GM19351 (cell line): ENCODE measurements around the gene ALCAM.

ENCODE experiments used
- ATAC-seq: cut with Tn5 transposase; IDR thresholded peaks from one replicate; pipeline ENCODE4 v1.9.1; 2021; ENCODE audit warnings: mild to moderate bottlenecking, moderate library complexity; ENCODE audit not compliant: unreplicated experiment

Gene ALCAM

GRCh38 chr3:105518806-105519418 lies 152.2 kb downstream of the ALCAM start:
- ATAC-seq: peak; percentile 94

DNA sequence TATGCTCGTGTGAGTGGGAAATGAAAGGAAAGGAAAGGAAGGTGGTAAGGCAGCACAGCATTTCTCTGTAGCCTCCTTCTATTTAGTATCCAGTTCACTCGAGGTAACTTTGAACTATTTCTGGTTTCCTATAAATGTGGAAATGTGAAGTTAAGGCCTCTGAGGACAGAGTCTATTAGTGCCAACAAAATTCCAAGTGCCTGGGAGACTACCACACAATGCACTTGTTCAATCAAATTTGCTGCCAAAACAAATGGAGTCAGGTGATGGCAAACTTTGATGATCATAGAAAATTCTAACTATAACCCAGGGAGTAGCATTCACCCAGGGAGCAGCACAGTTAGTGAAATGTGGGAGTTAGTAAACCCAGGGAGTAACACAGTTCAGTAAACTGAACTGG lies 155.1 kb downstream of the ALCAM start:
- no peak for ATAC-seq

DNA sequence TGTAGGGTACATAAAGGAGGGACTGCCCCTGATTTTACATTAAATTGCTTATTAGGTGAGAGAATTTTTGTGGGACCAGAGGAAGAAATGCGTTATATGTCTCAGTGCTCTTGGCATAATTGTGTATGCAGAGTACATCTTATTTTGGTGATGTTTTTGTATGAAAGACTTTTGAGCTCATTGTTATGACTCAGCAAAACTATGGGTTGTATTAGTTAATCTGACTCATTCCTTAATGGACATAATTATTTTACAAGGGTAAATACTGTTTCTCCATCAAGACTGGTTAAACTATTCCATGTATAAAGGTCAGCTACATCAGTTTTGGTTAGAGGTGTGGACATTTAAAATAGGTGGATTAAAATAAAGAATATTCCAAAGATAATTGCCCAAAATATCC lies 156.8 kb downstream of the ALCAM start:
- no peak for ATAC-seq

- no peak for ATAC-seq
These were observed 158.8 kb downstream of the ALCAM start for GRCh38 chr3:105525531-105525930.

- no peak for ATAC-seq
These were observed 159.8 kb downstream of the ALCAM start for GRCh38 chr3:105526360-105527111.

DNA sequence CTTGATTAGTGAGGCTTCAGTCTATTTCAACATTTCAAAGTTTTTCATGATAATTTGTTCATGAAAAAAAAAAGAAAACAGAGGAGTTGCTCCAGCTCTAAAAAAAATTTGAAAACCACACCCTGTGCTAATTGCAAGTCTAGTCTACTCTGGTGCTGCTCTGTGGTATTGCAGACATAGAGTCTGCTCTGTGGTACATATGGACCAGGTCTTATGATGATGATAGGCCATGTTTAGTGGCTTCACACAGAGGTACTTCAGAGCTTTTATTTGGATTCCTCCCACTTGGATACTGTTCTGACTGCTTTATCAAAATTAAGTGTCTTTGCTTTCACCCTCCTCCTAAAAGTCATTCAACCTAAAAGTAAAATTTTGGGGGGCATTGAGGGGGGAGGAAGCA lies 160.8 kb downstream of the ALCAM start:
- no peak for ATAC-seq

DNA sequence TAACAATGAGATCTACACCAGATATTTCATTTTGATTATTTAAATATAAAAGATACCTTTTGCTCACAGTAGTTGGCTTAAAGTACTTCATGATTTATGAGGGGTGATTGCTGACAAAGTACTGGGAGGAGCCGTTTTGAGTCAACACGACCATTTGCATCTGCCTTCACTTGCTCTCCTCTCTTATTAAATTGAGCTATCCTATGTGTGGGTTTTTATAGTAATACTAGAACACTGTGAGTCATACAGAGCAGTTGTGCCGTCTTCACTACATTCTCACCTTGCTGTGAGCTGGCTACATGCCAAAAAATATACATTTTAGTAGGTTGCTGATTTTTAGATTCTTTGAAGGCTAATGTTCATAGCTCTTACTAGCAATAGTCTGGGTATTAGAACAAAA lies 161.2 kb downstream of the ALCAM start:
- peak; percentile 97 for ATAC-seq

DNA sequence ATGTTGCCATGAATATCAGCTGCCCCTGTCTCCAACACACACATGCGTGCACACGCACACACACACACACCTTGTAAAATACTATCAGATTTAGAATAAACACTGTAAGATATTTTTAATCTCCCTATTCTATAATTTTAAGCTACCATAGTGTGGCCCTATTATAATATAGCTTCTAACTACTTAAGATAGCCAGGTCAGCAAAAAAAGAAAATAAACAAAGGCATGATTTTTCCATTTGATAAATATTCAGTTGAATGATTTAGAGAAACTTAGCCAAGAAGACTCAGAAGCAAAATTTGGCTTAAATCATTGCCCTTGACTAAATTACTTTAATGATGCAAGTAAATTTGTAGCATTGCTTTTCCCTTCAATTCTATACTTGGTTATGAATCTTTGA lies 162.2 kb downstream of the ALCAM start:
- ATAC-seq: no peak

DNA sequence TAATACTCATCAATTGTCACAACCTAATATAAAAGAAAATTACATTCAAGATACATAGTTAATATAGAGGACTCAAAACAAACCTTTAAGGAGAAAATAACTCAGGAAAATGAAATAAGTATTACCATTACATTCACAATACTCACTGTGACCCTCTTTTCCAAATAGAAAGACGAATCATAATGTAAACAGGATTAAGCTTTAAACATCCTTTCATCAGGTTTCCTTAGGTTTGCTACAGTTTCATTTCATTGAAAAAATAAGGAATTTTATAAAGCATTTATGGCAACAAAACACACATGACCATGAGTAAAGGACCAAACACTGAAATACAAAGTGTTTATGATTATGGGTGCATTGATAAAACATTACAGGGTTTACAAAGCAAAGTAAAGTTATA lies 162.7 kb downstream of the ALCAM start:
- no peak for ATAC-seq

GRCh38 chr3:105532251-105532650 lies 165.5 kb downstream of the ALCAM start:
- ATAC-seq: no peak

- ATAC-seq: no peak
These were observed 167.3 kb downstream of the ALCAM start for GRCh38 chr3:105533960-105534359.

DNA sequence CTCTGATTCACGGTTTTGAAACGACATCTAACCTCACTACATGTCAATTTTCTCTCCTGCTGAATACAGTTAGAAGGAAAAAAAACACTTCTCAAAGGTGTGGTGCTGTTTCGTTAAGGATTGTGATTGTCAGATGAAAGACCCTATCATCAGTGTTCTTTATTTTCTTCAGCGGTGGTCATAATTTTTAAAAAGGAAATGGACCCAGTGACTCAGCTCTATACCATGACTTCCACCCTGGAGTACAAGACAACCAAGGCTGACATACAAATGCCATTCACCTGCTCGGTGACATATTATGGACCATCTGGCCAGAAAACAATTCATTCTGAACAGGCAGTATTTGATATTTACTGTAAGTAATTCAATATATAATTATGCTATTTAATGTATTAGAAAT lies 167.8 kb downstream of the ALCAM start:
- ATAC-seq: no peak

- no peak for ATAC-seq
These were observed 170.8 kb downstream of the ALCAM start for GRCh38 chr3:105537371-105538080.

DNA sequence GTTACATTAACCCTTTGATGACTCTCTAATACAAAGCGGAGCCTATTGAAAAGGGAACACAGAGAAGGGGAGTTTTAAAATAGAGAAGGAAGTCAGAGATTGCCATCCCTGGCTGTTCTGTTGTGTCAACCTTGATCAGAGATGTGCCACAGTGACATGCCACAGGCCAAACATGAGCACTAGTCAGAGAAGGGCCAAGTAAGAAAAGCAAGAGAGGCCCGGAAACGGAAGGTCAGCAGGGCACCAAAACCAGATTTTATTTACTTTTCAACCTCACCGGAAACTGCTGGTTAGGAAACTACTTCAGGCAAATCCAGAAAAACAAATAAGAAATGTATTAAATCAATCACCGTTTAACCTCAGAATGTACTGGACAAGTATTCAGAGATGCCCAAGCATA lies 171.8 kb downstream of the ALCAM start:
- no peak for ATAC-seq

DNA sequence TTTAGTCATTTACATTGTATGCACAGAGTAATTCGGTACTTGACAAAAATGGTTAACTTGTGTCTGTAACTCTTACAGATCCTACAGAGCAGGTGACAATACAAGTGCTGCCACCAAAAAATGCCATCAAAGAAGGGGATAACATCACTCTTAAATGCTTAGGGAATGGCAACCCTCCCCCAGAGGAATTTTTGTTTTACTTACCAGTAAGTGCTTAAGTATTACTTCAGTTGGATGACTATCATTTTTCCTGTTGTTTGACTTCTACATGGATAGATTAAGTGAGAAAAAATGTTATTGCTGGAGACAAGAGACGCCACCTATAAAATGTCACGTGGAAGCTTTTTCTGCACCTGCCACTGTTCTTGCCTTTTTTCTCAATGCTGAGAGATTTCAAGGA lies 173.2 kb downstream of the ALCAM start:
- ATAC-seq: no peak

GRCh38 chr3:105542282-105543019 lies 175.7 kb downstream of the ALCAM start:
- no peak for ATAC-seq

DNA sequence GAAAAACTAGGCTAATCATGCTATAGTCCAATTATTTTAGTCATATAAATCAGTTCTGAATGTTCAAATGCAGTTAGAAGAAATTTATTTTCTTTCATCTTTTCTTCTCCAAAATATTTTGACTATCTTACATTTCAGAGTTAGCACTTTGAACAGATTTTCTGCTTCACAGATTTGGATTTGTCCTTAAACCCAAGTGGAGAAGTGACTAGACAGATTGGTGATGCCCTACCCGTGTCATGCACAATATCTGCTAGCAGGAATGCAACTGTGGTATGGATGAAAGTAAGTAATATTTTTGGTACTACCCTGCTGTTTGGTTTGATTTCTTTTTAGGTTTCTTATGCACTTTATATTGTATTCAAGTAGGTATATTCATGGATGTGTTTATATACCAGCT lies 178.3 kb downstream of the ALCAM start:
- no peak for ATAC-seq

GRCh38 chr3:105553851-105554250 lies 187.1 kb downstream of the ALCAM start:
- ATAC-seq: no peak

- no peak for ATAC-seq
These were observed 188.5 kb downstream of the ALCAM start for GRCh38 chr3:105555206-105555605.

DNA sequence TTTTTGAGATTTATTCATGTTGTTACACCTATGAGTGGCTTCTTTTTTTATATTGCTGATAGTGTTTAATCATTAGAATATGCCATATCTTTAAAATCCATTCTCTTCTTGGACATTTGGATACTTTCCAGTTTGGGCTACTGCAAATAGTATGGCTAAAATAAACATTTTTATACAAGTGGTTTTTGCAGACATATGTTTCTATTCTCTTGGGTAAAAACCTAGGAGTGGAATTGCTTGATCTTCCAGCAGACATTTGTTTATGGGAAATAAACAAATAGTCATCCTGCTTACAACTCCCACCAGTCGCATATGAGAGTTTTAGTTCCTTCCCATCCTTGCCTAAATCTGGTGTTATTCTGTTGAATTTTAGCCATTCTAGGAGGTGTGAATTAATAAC lies 193.1 kb downstream of the ALCAM start:
- no peak for ATAC-seq

GRCh38 chr3:105561876-105562275 lies 195.2 kb downstream of the ALCAM start:
- no peak for ATAC-seq
